Measurements from ENCODE around the gene GRN.

GRN gene

DNA sequence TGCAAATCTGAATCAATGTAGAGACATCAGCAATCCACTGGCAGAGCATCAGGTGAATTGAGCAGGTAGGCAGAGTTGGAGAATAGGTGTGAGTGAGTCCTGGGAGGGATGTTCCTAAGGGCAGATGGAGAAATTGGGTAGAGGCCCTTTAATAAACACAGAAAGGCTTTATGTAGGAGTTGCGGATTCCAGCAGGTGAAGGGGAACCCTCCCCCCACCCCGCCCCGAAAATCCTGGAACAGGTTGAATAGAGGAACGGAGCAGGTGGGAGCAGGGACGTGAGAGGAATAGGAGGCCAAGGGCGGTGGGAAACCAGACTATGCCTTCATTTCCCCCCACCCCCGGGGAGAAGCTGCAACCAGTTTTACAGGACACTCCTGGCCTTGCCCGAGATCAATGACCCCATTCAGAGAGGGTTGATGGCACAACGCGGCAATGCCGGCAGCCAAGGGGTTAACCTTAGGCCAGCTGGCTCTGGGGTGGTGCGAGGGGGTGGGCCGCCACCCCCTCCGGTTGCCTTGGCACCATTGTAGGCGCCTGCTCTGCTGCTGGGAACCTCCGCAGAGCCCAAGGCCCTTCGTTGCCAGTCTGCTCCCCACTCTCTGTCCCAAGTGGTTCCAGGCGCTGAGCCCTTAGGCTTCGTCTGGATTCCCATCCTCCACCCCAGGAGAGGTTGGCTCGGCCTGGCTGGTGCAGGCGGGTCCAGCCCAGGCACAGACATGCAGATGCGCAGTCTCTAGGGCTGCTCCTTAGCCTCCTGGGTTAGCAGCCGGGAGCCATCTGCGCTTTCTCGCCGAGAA lies 37.5 kb upstream of the GRN start:
- Histone ChIP-seq H3F3A (ENCODE audit: insufficient read depth, low read length) (no peaks in the 10 kb centered on the region), H3K79me2 (ENCODE audit: insufficient read depth, low read length) (no peaks in the 10 kb centered on the region), H3K9me2 (ENCODE audit: low read depth, low read length) (no peaks in the 10 kb centered on the region), H3K36me3 (ENCODE audit: insufficient read depth, low read length) (no peaks in the 10 kb centered on the region), H3K27ac (ENCODE audit: low read depth, low read length, poor library complexity, severe bottlenecking) (no peak overlapping the region), H3K27me3 (ENCODE audit: insufficient read depth, low read length) (peaks cover 5% of the 10 kb centered on the region; the same call in 1 of the 2 replicates), H3K9ac (ENCODE audit: low read length) (no peak overlapping the region), H3K4me1 (ENCODE audit: insufficient read depth, low read length, severe bottlenecking) (peaks cover 7% of the 10 kb centered on the region), H3K9me3 (ENCODE audit: low read length) (no peaks in the 10 kb centered on the region), H3K4me3 (ENCODE audit: low read depth, low read length, poor library complexity, severe bottlenecking) (peak overlapping the region; percentile 52), H4K20me1 (ENCODE audit: insufficient read depth, low read length) (no peaks in the 10 kb centered on the region), H3K4me2 (ENCODE audit: low read length) (peak overlapping the region; percentile 89; the same call in 1 of the 2 replicates), H2AFZ (ENCODE audit: low read length) (no peak overlapping the region)
- TF ChIP-seq EZH2 (IDR thresholded peaks at IDR 0.05; ENCODE audit: borderline replicate concordance, low read length) = no peak
- TF ChIP-seq, protein P1, sequence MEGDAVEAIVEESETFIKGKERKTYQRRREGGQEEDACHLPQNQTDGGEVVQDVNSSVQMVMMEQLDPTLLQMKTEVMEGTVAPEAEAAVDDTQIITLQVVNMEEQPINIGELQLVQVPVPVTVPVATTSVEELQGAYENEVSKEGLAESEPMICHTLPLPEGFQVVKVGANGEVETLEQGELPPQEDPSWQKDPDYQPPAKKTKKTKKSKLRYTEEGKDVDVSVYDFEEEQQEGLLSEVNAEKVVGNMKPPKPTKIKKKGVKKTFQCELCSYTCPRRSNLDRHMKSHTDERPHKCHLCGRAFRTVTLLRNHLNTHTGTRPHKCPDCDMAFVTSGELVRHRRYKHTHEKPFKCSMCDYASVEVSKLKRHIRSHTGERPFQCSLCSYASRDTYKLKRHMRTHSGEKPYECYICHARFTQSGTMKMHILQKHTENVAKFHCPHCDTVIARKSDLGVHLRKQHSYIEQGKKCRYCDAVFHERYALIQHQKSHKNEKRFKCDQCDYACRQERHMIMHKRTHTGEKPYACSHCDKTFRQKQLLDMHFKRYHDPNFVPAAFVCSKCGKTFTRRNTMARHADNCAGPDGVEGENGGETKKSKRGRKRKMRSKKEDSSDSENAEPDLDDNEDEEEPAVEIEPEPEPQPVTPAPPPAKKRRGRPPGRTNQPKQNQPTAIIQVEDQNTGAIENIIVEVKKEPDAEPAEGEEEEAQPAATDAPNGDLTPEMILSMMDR (IDR thresholded peaks at IDR 0.05; ENCODE audit: low read length) = no peak

DNA sequence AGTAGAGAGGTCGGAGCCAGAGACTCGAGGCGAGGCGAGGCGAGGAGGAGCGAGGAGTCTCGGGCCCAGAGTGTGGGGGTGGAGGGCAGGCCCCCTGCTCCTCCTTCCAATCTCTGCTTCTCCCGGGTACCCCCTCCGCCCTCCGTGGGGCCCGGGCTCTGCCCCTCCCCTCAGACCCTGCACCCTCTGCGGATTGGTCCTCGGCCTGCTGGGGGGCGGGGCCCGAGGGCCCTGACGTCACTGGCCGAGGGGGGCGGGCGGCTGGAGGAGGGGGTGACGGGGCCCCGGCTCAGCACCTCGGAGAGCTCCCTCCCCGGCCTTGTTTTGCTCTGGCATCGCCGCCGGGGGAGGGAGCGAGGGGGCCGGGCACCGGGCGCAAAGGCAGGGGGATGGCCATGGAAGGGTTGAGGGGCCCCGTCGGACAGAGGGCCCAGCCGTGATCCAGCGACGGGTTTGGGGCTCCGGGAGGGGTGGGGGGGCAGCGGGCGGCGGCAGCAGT lies 36.7 kb upstream of the GRN start, which contains the start of gene RUNDC3A:
TSS of gene RUNDC3A (plus strand) at position 282 of the 499 bp plus-strand sequence. CDS start 232 bp downstream, outside the sequence.
- Histone ChIP-seq H3K27ac (ENCODE audit: low read depth, low read length, poor library complexity, severe bottlenecking) (no peak within 1 kb of the TSS), H4K20me1 (ENCODE audit: insufficient read depth, low read length) (no peaks in the 10 kb centered on the region), H3K9ac (ENCODE audit: low read length) (no peak within 1 kb of the TSS), H3K4me1 (ENCODE audit: insufficient read depth, low read length, severe bottlenecking) (peaks cover 7% of the 10 kb centered on the region), H3K36me3 (ENCODE audit: insufficient read depth, low read length) (no peaks in the 10 kb centered on the region), H3K4me3 (ENCODE audit: low read depth, low read length, poor library complexity, severe bottlenecking) (peak within 1 kb of the TSS; percentile 52), H3K9me2 (ENCODE audit: low read depth, low read length) (no peaks in the 10 kb centered on the region), H2AFZ (ENCODE audit: low read length) (no peak within 1 kb of the TSS), H3K9me3 (ENCODE audit: low read length) (no peaks in the 10 kb centered on the region), H3K79me2 (ENCODE audit: insufficient read depth, low read length) (no peaks in the 10 kb centered on the region), H3F3A (ENCODE audit: insufficient read depth, low read length) (no peaks in the 10 kb centered on the region), H3K27me3 (ENCODE audit: insufficient read depth, low read length) (peaks cover 5% of the 10 kb centered on the region; the same call in 1 of the 2 replicates), H3K4me2 (ENCODE audit: low read length) (peak within 1 kb of the TSS; percentile 89)
- no peak for TF ChIP-seq EZH2 (IDR thresholded peaks at IDR 0.05; ENCODE audit: borderline replicate concordance, low read length)
- TF ChIP-seq, protein P1 (IDR thresholded peaks at IDR 0.05; ENCODE audit: low read length) = no peak

DNA sequence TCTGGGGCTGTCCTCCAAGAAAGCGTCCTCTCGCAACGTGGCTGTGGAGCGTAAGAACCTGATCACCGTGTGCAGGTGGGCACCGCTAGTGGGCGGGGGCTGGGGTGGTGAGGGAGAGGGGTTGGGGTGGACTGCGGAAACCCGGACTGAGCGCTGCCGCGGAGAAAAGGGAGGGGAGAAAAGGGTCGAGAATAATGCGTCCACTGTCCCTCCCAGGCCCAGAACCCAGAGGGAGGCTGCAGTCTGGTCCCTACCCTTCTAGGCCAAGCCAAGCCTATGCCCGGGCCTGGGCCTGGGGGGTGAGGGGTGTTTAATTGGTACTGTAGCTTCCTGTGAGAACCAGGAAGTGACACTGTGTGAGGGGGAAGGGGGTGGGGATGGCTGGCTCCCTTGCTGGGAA lies 36.2 kb upstream of the GRN start:
- H3K79me2 ChIP-seq (ENCODE audit: insufficient read depth, low read length) = no peaks in the 10 kb centered on the region
- H2AFZ ChIP-seq (ENCODE audit: low read length) = no peak overlapping the region
- TF ChIP-seq EZH2 (IDR thresholded peaks at IDR 0.05; ENCODE audit: borderline replicate concordance, low read length) = no peak
- TF ChIP-seq, protein P1 (IDR thresholded peaks at IDR 0.05; ENCODE audit: low read length) = no peak
- H3K9me3 ChIP-seq (ENCODE audit: low read length) = no peaks in the 10 kb centered on the region
- H3K36me3 ChIP-seq (ENCODE audit: insufficient read depth, low read length) = no peaks in the 10 kb centered on the region
- H3K4me2 ChIP-seq (ENCODE audit: low read length) = peak overlapping the region; percentile 89
- H3K27me3 ChIP-seq (ENCODE audit: insufficient read depth, low read length) = peaks cover 2% of the 10 kb centered on the region; the same call in 1 of the 2 replicates
- no peak overlapping the region for H3K27ac ChIP-seq (ENCODE audit: low read depth, low read length, poor library complexity, severe bottlenecking)
- H3K4me3 ChIP-seq (ENCODE audit: low read depth, low read length, poor library complexity, severe bottlenecking) = peak overlapping the region; percentile 52
- H3F3A ChIP-seq (ENCODE audit: insufficient read depth, low read length) = no peaks in the 10 kb centered on the region
- no peaks in the 10 kb centered on the region for H4K20me1 ChIP-seq (ENCODE audit: insufficient read depth, low read length)
- H3K9me2 ChIP-seq (ENCODE audit: low read depth, low read length) = no peaks in the 10 kb centered on the region
- peaks cover 7% of the 10 kb centered on the region for H3K4me1 ChIP-seq (ENCODE audit: insufficient read depth, low read length, severe bottlenecking)
- H3K9ac ChIP-seq (ENCODE audit: low read length) = no peak overlapping the region

Measured in OCI-LY1 (cell line).